Epithelial cell of proximal tubule (primary cell): ENCODE data around the gene OR1M1. TPM values are rescaled to one million over a fixed set of nuclear protein-coding genes. Genes with fewer than 3 reads are reported as not detected.

Experiments used
- DNase-seq: peaks from one replicate; pipeline ENCODE4 v3.0.0-alpha.2; 2011; ENCODE audit warnings: low read depth
- H3K4me3 ChIP-seq: 2 replicates; pipeline ENCODE4 v1.5.1; 2011; ENCODE audit warnings: low read depth, mild to moderate bottlenecking, low read length
- total RNA-seq: library from RNA; depleted of rRNA; stranded (reverse); fragments of >200 nt; gene quantifications from 2 replicates; pipeline ENCODE4 v1.2.3, GENCODE V29; 2015
- TF ChIP-seq, protein P1 (sequence below): conservative IDR thresholded peaks from 2 replicates; pipeline ENCODE4 v1.5.1; 2012; ENCODE audit warnings: low read depth, mild to moderate bottlenecking, low read length

OR1M1 gene, protein sequence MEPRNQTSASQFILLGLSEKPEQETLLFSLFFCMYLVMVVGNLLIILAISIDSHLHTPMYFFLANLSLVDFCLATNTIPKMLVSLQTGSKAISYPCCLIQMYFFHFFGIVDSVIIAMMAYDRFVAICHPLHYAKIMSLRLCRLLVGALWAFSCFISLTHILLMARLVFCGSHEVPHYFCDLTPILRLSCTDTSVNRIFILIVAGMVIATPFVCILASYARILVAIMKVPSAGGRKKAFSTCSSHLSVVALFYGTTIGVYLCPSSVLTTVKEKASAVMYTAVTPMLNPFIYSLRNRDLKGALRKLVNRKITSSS
- not detected in 2 replicates for total RNA-seq

DNA sequence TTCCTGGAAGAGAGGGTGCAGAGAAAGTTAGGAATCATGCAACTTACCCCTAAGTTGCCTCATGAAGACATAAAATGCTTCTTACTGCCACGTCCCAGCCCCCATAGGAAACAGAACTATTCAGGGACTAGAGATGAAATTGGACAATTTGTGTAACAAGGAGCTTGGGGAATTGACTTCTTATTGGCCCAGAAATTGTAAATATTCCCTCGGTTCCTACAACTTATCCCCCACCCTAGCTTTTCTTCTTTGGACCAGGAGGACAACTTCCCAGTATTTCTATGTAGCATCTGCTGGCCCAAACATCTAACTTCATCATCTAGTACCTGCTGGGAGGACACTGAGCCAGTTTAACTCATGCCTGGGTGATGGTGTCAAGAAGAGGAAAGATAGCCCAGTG is at the start of gene OR1M1:
Gene OR1M1 (plus strand): TSS at position 301 of the 400 bp plus-strand sequence. CDS start 6,184 bp downstream, outside the sequence.
- no peak within 1 kb of the TSS for H3K4me3 ChIP-seq
- DNase-seq: no peak
- TF ChIP-seq, protein P1, sequence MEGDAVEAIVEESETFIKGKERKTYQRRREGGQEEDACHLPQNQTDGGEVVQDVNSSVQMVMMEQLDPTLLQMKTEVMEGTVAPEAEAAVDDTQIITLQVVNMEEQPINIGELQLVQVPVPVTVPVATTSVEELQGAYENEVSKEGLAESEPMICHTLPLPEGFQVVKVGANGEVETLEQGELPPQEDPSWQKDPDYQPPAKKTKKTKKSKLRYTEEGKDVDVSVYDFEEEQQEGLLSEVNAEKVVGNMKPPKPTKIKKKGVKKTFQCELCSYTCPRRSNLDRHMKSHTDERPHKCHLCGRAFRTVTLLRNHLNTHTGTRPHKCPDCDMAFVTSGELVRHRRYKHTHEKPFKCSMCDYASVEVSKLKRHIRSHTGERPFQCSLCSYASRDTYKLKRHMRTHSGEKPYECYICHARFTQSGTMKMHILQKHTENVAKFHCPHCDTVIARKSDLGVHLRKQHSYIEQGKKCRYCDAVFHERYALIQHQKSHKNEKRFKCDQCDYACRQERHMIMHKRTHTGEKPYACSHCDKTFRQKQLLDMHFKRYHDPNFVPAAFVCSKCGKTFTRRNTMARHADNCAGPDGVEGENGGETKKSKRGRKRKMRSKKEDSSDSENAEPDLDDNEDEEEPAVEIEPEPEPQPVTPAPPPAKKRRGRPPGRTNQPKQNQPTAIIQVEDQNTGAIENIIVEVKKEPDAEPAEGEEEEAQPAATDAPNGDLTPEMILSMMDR: no peak

DNA sequence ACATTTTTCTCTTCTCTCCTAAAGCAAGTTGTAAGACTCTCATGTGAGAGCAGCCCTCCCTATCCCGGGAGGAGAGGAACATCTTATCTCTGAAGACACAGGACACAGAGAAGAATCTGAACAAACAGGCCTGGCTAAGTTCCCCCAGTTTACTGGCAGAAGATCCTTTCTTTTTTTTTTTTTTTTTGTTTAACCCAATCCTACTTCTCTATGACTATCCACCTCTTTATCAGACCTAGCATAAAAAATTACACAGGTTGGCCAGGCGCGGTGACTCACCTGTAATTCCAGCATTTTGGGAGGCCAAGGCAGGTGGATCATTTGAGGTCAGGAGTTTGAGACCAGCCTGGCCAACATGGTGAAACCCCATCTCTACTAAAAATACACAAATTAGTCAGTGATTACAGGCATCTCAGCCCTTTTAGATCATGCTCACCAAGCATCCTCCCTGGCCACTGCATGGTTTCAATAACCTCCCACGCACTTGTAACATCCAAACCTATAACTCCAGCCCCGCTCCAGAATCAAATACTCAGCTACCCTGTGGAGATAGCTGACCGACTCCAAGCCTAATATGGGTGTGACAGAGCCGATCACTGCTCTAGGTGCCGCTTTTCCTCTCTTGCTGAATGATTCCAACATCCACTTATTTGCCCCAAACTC is 49.3 kb upstream of the OR1M1 start:
- no peak overlapping the region for H3K4me3 ChIP-seq
- DNase-seq: no peak
- TF ChIP-seq, protein P1: no peak

DNA sequence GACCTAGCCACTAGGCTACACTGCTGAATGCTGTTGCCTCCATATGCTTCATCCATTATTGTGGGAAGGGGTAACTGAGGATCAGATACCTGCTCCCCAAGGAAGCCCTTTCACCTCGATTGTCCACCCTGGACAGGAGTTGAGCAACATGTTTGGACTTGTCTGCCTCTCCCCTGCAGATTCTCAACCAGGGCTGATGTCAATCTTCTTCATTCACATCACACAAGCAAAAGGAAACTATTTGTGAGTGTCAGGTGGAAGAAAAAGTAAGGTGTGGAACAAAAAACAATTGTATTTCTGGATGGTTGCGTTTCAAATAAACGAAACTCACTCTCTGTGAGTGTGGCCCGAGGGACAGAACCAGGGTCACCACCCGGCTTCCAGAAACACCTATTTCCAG is 47.1 kb upstream of the OR1M1 start:
- no peak overlapping the region for H3K4me3 ChIP-seq
- TF ChIP-seq, protein P1: no peak
- no peak for DNase-seq

DNA sequence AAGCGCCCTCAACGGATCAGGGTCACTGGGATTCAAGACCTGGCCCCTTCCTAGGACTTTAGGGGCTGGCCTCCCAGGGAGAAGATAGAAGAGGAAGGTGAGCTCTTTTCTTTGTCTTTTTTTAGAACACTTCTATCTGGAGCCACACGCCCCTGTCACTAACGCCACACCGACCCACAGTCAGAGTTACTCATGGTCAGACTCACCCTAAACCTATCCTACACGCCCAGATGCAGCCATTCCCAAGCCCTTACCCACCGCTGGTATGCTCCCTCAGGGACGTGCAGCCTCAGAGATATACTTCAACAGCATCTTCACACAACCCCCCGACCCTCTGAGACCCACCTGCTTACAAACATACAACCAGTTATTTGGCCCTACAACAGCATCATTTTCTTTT is 46.7 kb upstream of the OR1M1 start:
- no peak for DNase-seq
- H3K4me3 ChIP-seq: no peak overlapping the region

DNA sequence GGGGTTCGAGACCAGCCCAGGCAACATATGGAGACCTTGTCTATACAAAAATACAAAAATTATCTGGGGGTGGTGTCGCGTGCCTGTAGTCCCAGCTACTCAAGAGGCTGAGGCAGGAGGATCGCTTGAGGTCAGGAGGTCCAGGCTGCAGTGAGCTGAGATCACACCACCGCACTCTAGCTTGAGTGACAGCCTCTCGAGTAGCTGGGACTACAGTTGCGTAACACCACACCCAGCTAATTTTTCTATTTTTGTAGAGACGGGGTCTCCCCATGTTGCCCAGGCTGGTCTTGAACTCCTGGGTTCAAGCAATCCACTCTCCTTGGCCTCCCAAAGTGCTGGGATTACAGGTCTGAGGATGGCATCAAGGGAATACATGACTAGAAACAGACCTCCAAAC is 45.8 kb upstream of the OR1M1 start:
- TF ChIP-seq, protein P1: no peak
- H3K4me3 ChIP-seq: no peak overlapping the region
- DNase-seq: no peak

More for the DNA sequence above, 46.7 kb upstream of the OR1M1 start:
- TF ChIP-seq, protein P1: no peak

DNA sequence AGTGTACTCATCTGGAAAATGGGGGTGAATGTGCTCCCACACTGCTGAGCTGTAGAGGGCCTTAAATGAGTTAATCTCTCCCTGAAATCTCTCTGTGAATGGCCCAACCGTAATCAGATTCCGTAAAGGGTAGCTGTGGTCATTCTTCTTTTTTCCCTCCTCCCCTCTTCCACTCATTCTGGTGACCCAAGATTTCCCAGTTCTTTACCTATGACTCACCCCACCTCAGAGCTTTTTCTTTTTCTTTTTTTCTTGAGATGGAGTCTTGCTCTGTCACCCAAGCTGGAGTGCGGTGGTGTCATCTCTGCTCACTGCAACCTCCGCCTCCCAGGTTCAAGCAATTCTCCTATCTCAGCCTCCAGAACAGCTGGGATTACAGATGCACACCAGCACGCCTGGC is 43.3 kb upstream of the OR1M1 start:
- no peak for DNase-seq
- TF ChIP-seq, protein P1: no peak

More for the DNA sequence above, 43.3 kb upstream of the OR1M1 start:
- H3K4me3 ChIP-seq: no peak overlapping the region
